Activated CD4-positive, alpha-beta T cell treated with anti-CD3 and anti-CD28 coated beads, Interleukin-2, amount 50 U/mL, for 1 hour (primary cell): Measurements from ENCODE around the gene TP73.

Source experiments
- DNase-seq: peaks from one replicate; pipeline ENCODE4 v3.0.0-alpha.2; 2020

Gene TP73

GRCh38 chr1:3771108-3772026, 119.1 kb downstream of the TP73 start:
- no peak for DNase-seq

GRCh38 chr1:3772027-3772714, 119.9 kb downstream of the TP73 start:
- peak; percentile 85 for DNase-seq

- no peak for DNase-seq
These were observed 120.6 kb downstream of the TP73 start, which contains the start of gene SMIM1 for GRCh38 chr1:3772715-3773571. Gene SMIM1, plus strand, starts transcription at chr1:3772749. Its CDS starts 2,625 bp downstream, at chr1:3775374.

- DNase-seq: no peak
These were observed 121.4 kb downstream of the TP73 start for GRCh38 chr1:3773572-3774275.

DNA sequence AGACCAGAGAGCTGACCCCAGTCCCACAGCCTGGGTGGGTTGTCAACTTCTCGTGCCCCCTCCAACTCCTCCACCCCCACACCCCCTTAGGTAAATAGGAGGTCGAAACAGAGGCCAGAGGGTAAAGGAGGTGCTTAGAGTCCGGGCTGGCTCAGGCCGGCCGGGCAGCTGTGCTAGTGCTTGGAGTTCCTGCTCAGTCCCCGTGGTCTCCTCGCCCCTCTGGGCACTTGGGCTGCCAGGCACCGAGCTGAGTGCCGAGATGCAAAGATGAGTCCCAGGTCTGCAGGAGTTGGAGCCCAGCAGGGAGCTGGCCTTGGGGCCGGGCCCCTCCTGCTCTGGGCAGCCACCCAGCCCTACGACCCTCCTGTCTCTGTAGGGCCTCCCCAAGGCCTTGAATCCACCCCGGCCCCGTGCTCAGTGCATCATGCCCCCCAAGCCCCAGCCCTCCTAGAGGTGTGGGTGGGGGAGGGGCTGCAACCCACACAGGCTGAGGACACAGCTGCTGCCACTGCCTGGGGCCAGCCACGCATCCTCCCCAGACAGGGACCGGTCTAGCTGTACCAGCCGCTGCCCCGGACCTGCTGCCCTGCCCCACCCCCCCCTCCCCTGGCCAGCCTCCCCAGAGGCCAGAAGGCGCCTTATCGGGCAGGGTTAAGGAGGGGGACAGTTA, 122.1 kb downstream of the TP73 start:
- no peak for DNase-seq

GRCh38 chr1:3774946-3775489, 122.7 kb downstream of the TP73 start:
- no peak for DNase-seq

GRCh38 chr1:3775490-3776230, 123.3 kb downstream of the TP73 start:
- peak; percentile 53 for DNase-seq

- DNase-seq: no peak
These were observed 124.1 kb downstream of the TP73 start for GRCh38 chr1:3776231-3776961.

DNA sequence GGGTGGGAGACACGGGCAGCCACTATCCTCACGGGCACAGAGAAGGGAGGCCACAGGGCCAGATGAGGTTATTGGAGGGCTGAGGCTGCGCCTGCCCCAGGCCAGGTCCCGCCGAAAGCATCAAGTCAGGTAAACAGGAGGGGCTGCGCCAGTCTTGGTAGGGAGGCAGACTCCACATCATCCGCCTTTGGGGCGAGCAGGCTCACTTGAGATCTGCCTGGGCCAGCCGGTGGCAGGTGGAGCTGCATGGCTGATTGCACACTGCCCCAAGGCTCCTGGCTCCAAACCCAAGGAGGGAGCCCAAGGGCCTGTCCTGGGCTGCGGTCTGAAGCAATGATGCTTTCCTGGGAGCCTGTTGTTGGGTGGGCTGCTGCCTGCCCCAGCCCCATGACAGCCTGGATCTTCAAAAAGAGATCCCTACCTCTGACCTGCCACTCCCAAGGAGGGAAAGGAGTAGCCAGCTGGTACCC, 124.8 kb downstream of the TP73 start:
- DNase-seq: no peak

- no peak for DNase-seq
These were observed 125.6 kb downstream of the TP73 start for GRCh38 chr1:3777647-3778589.

GRCh38 chr1:3778590-3779264, 126.4 kb downstream of the TP73 start:
- no peak for DNase-seq

- no peak for DNase-seq
These were observed 127.1 kb downstream of the TP73 start for GRCh38 chr1:3779265-3779911.

GRCh38 chr1:3779912-3780416, 127.6 kb downstream of the TP73 start:
- no peak for DNase-seq

- no peak for DNase-seq
These were observed 128.6 kb downstream of the TP73 start for GRCh38 chr1:3780901-3781300.

DNA sequence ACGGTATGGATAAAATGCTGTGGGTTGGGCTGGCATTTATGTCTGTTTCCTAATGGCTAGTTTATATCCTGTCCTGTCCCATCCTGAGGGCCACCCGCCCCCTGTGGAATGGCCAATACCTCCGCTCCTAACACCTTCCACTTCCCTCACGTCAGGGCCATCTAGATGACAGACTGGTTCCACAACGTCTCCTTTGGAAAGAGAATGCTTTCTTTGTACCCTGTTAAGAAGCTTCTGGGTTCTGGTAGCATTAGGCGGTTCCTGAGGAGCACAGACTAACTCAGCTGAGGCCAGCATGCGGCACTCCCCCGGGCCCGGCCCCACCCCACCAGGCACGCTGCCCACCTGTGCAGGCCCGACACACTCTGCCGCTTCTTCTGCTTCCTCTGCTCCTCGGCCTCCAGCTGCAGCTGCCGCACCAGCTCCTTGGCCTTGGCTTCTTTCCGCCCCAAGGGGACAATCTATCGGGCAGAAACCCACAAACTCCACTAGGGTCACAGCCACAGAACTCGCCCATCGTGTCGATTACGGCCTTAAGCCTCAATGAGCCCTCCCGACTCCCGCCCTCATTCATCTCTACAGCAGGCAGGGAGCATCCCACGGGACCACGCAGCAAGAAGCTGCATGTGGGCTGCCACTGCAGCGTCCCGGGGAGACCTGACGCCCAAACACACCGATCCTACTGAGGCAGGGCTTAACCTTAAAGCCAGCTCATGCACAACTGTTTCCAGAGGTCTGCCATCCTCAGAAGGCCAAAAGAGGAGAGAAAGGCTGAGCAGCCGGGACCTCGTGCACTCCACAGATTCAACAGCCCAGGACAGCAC, 131.5 kb downstream of the TP73 start:
- no peak for DNase-seq

DNA sequence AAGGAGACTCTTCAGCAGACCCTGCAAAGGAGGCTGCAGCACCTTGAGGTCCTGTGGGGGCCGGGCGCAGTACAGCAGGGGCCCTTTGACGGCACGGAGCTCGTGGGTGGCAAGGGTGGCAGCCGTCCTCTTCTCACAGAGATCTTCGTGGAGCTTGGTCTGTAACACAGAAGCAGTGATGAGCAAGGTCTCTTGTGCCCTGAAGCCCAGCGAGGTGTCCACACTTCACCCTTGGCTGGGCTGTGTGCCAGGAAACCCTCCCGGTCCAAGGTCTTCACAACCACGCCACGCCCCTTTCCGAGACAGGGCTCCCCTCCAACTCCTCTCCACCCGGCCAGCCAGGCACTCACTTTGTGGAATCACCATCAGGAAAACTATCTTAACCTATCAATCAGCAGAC, 132.7 kb downstream of the TP73 start:
- no peak for DNase-seq
